Prostate gland (tissue), 2 donors: ENCODE measurements around the gene GNAZ.

Source experiments
- CTCF ChIP-seq, 4 experiments: fragments of 200-600 bp in 2 of 4; fragments of 450-650 bp in 2 of 4; sonication (generic) in 2 of 4; IDR thresholded peaks; 1 replicate in 3 of 4; 2 replicates in 1 of 4; pipeline ENCODE4 v1.5.1; 2016 to 2019; ENCODE audit warnings: antibody characterized with exemption in 4 of 4, mild to moderate bottlenecking in 2 of 4, moderate library complexity in 2 of 4
- POLR2A ChIP-seq: fragments of 450-650 bp; IDR thresholded peaks from one replicate; pipeline ENCODE4 v1.6.1; 2016; ENCODE audit warnings: antibody characterized with exemption, mild to moderate bottlenecking
- POLR2AphosphoS5 ChIP-seq: sonication (generic); formaldehyde crosslinking; IDR thresholded peaks from one replicate; pipeline ENCODE4 v1.6.1; 2017; ENCODE audit warnings: antibody characterized with exemption

DNA sequence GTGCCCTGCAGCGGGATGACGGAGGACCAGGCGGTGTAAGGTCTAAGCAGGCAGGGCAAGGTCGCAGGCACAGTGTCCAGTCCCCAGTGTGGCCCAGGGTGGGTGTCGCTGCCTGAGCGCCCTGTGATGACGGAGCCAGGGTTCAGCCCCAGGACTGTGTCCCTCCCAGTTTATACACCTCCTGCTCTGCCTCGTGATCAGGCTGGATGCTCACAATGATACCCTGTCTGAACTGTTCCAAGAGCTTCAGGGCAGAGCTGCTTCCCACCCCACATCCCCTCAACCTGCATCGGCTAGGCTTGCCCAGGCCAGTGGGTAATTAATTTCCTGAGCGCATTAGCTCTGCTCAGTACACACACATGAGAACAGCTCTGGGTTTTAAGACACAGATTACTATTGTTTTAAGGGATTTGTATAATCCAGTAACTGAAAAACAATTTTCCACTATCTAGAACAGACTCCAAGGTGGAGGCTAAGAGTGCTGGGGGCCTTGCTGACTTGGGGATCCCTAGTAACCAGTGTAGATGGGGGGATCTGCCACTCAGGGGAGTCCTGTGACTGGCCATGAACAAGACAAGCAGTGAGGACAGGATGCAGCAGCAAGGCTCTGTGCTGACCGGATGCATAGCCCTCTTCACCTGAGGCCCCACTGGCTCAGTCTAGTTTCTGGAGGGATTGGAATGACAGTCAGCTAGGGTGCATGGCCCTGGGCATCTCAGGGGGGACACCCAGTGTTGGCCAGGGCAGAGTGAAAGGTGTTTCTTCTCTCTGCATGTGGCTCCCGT, 34.1 kb downstream of the GNAZ start:
- TF ChIP-seq POLR2AphosphoS5 (no peak), CTCF (IDR thresholded peaks at IDR 0.05) (no peak), POLR2A (no peak)
